Muscle of back (tissue), 11 donors: Measurements from ENCODE around the gene FGF2. TPM values are rescaled to one million over a fixed set of nuclear protein-coding genes. Genes with fewer than 3 reads are reported as not detected.
"Not testable (repeated sequence)": the region's sequence is repeated elsewhere in the genome, so short reads cannot be mapped to it uniquely, and the experiment has no call there.

Experiments used
- DNase-seq, 3 donors: peaks; one replicate each; pipeline versions ENCODE4 v3.0.0 to v3.0.0-alpha.2; 2013
- polyA plus RNA-seq, 10 donors: library from polyadenylated mRNA; unstranded; fragments of 120-200 nt; gene quantifications; one replicate each; pipeline ENCODE4 v1.2.1, GENCODE V29; 2013; ENCODE audit not compliant: insufficient read length in 10 of 10

FGF2 gene
- polyA plus RNA-seq, 10 donors: 7.1 to 12.1 (median 9.2) TPM

DNA sequence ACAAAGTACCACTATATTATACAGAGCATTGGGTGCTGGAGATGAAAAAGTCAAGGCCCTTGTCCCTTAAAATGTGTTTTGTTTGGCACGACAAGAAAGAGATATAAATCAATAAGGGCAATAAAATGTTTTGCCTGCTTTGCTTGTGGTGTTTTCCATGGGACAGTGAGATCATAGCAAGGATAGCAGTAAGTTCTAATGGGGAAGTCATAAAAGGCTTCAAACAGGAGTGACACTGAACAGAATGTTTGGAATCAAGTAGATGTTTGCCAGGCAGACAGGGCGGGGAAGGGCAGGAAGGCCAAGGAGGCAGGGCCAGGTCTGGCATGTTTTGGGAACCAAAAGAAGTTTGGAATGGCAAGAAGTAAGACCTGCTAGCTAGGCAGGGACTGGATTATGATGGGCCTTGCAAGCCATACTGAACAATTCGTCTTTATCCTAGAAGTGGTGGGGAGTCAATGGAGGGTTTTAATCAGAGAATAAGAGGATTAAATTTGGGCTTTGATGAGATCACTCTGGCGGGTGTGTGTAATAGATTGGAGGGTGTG is 16.4 kb downstream of the FGF2 start:
- DNase-seq: no peak

DNA sequence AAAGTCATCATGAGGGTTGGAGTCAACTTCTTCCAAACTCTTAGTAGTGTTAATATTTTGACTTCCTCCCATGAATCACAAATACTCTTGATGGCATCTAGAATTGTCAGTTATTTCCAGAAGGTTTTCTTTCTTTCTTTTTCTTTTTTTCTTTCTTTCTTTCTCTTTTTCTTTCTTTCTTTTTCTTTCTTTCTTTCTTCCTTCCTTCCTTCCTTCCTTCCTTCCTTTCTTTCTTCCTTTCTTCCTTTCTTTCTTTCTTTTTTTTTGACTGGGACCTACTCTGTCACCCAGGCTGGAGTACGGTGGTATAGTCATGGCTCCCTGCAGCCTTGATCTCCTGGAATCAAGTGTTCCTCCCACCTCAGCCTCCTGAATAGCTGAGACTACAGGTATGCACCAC is 17.8 kb downstream of the FGF2 start:
- not testable (repeated sequence) for DNase-seq

DNA sequence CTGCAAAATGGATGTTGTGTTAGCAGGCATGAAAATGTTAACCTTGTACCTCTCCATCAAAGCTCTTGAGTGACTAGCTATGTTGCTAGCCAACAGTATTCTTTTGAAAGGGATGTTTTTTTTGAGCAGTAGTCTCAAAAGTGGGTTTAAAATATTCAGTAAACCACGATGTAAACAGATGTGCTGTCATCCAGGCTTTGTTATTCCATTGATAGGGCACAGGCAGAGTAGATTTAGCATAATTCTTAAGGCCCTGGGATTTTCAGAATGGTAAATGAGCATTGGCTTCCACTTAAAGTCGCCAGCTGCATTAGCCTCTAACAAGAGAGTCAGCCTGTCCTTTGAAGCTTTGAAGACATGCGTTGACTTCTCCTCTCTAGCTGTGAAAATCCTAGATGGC is 18.4 kb downstream of the FGF2 start:
- DNase-seq: no peak

DNA sequence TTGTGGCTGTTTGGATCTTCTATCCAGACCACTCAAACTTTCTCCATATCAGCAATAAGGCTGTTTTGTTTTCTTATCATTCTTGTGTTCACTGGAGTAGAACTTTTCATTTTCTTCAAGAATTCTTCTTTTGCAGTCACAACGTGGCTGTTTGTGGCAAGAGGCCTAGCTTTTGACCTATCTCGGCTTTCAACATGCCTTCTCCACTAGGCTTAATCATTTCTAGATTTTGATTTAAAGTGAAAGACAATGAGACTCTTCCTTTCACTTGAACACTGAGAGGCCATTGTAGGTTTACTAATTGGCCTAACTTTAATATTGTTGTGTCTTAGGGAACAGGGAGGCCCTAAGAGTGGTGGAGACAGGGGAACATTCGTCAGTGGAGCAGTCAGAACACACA is 19.1 kb downstream of the FGF2 start:
- no peak for DNase-seq

DNA sequence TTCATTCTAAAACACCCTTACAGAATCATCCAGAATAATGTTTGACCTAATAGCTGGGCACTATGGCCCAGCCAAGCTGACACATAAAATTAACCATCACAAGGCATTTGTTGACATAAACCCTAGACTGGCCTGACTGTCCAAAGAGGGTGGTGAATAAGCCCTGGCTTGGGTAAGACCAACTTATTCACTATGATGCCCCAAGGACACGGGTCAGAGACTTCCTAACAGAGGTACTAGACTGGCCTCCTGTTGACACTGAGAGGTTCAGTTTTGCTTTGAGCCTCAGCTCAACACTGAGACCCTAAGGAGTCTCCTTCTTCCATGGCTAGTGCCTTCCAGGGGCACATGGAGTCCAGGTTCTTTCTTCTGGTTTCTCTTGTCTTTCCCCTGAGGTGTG is 21.3 kb downstream of the FGF2 start:
- no peak for DNase-seq

- DNase-seq: not testable (repeated sequence)
Observed at GRCh38 chr4:122849789-122850188, 23.2 kb downstream of the FGF2 start.

GRCh38 chr4:122851568-122851967 is 24.9 kb downstream of the FGF2 start:
- DNase-seq: no peak

DNA sequence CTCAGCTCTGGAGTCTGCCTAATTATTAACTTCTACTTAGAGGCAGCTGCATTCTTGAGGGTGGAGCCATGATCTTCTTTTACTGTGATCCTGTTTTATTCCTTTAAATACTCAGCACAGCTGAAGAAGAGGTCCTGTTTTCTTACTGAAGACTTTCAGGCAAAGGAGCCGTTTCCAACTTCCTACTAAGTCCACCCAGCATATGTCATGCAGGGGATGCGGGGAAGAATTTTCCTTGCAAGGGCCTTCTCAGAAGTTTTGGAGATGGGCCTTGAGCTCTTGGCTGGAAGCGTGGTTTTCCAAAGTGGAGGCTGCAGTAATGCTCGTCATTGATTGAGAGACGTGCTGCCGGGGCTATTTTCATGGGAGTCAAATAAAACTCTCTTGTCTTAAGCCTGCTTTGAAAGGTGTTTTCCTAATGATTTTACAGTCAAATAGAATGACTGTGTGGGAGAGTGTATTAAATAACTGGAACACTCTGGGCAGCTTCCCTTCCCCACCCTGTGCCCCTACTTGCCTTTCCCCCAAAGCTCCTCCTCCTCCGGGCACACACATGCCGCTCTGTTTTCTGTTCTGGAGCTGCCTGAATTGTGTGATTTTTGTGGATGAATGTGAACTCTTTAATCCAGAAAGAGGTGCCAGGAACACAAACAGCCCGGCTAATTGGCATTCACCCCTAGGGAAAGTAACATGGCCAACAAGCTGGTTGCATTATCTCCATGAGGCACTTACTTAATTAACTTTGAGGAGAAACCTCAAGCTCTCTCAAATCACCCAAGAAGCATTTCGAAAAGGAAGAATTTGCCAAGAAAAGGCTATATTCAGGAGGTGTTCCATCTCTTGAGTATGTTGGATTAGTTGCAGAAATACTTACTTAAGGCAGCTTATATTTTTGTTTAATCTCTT is 28.1 kb downstream of the FGF2 start:
- peak; percentile 87 to 95 (median 92) for DNase-seq

DNA sequence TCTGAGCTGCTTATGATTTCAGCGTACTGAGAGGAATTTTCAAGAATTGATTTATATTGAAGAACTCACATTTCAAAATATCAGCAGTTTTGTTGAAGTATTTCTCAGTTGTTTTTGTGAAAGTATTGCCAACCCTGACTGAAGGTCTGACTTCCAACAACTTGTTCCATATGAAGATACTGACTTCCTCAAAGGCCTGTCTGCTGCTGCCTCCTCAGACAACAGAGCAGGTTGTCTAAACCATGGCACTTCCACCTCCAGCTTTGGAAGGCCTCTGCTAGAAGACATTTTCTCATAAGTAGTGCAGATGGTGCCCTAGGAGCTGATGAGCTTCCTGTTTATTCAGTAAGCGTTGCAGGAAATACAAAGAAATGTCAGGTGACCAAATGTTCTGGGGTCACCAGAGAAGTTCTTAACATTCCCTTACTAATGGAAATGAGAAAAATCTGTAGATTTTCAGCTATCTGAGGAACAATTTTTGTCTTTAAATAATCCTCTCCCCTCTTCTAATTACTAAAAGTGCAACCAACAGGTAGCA is 28.8 kb downstream of the FGF2 start:
- DNase-seq: peak in 1 of 3 donors; percentile 32

DNA sequence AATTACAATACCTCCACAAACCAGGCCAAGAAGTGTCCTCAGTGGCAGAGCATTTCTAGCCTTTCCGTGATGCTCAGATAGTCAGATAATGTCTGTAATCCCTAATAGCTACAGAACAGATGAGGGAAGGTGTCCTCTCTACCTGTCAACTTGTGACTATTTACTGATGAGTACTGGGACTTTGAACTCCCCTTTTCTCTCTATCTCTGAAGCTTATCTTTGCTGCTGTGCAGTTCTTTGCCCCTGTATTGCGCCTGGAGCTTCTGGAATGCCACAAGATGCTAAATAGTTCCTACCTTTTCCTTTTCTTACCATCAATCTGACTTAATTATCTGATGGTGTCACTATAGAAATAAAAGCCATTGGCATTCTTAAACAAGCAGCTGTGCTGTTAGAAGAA is 30.5 kb downstream of the FGF2 start:
- DNase-seq: no peak

- peak in 1 of 3 donors; percentile 42 for DNase-seq
Observed at GRCh38 chr4:122858705-122859104, 32.1 kb downstream of the FGF2 start.

DNA sequence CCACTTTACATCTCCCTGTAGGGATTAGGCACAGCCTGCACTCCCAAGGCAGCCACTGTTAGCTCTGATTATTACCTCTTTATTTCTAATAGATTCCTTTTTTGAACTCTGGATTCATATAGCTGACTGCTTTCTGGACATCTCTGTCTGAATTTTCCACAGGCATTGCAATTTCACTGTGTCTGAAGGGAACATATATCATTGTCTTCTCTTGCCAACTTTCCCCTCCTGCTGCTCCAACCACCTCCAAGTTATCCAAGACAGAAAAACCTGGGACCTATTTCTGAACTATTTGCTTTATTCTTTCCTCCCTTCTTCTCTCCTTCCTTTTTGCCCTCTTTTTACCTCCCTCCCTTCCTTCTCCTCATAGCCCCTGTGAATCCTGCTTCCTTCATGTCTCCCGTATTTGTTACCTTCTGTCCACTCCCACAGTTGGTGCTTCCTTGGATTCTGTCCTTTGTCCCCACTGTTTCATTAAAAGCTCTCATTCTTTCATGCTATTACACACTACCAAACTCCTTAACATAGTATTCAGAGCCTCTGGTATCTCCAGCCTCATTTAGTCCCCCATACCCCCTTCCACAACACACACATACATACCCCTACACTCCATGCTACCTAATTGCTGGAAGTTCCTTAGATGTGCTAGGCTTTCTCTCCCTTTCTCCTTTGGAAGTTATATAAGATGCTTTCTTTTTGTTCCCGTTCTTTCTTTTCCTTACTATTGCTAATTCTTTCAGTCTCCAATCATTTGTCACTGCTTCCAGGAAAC is 34.7 kb downstream of the FGF2 start:
- peak; percentile 51 to 83 (median 70) for DNase-seq

GRCh38 chr4:122863639-122864038 is 37.0 kb downstream of the FGF2 start:
- DNase-seq: no peak

DNA sequence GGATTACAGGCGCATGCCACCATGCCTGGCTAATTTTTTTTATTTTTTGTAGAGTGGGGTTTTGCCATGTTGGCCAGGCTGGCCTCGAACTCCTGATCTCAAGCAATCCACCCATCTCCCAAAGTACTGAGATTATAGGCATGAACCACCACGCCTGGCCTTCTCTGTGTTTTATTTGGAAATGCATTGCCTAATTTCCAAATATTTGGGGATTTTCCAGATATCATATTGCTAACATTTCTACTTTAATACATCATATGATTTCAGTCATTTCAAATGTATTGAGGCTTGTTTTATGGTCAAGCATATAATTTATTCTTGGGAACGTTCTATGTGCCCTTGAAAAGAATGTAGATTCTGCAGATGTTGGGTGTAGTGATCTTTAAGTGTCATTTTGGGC is 38.8 kb downstream of the FGF2 start:
- DNase-seq: peak in 1 of 3 donors; percentile 30

- not testable (repeated sequence) for DNase-seq
Observed at GRCh38 chr4:122868235-122868634, 41.6 kb downstream of the FGF2 start.

DNA sequence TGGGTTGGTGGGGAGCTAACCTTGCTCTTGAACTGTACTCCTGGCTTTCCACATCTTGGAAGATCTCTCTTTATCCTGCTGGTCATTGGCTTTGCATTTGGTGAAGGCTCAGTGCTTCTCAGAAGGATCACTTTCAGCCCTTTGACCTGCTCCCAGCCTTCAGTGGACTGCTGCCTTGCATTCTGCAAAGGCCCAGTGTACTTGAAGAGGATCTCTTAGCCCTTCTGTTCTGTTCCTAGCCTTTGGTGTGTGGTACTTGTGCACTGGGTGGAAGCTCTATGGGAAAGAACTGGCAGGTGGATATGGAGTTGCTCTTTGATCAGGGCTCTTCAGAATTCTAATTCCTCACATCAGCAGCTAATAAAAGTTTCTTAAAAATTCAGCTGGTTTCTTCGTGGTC is 46.5 kb downstream of the FGF2 start:
- no peak for DNase-seq

DNA sequence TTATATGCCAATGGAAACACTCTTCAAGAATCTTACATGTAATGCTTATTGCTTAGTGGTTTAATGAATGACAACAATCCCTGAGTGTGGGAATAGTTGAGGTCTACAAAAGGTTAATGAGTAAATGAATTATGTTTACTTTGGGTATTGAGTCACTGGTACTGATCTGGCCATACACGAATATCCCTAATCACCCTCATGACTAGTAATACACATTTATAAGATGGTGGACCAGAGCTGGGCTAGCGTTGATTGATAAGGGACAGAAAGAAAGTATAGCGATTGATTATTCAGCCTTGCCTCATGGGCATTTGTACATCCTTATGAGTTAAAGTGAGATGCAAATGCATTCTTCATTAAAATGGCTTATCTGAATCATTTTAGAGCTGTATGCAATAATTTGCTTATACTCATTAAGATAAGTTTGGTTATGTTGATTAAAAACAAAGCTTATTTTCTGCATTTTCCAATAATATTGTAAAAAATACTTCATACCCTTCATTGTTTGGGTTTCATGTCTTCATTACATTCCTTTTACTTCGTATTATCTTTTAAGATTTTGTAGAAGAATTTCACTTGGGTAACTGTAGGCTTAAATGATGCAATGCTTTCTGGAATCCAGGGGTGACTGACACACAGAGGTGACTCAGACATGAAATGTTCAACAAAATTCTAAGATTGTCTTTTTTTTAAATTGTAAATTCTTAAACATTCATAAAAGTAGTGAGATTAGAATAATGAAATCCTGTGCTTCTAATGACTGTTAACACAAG is 47.4 kb downstream of the FGF2 start:
- peak in 1 of 3 donors; percentile 64 for DNase-seq

GRCh38 chr4:122875949-122876348 is 49.3 kb downstream of the FGF2 start:
- DNase-seq: no peak

GRCh38 chr4:122876456-122876855 is 49.8 kb downstream of the FGF2 start:
- DNase-seq: no peak

- peak in 1 of 3 donors; percentile 37 for DNase-seq
Observed at GRCh38 chr4:122879001-122879400, 52.4 kb downstream of the FGF2 start.
